Left renal cortex interstitium (tissue), 4 donors: ENCODE results near the gene TULP4. TPM values are rescaled to one million over a fixed set of nuclear protein-coding genes. Genes with fewer than 3 reads are reported as not detected.

ENCODE experiments used
- DNase-seq, 4 donors: peaks; one replicate each; pipeline ENCODE4 v3.0.0-alpha.2; 2013; ENCODE audit warnings: low read depth in 4 of 4, low spot score in 2 of 4, missing footprints in 1 of 4
- polyA plus RNA-seq, 4 donors: library from polyadenylated mRNA; unstranded; fragments of 120-200 nt; gene quantifications; one replicate each; pipeline ENCODE4 v1.2.1, GENCODE V29; 2013; ENCODE audit not compliant: insufficient read length in 4 of 4

Gene TULP4
- polyA plus RNA-seq, 4 donors, result 15.5 to 24.5 (median 20.7) TPM

GRCh38 chr6:158356586-158357546, 44.6 kb downstream of the TULP4 start:
- no peak for DNase-seq

DNA sequence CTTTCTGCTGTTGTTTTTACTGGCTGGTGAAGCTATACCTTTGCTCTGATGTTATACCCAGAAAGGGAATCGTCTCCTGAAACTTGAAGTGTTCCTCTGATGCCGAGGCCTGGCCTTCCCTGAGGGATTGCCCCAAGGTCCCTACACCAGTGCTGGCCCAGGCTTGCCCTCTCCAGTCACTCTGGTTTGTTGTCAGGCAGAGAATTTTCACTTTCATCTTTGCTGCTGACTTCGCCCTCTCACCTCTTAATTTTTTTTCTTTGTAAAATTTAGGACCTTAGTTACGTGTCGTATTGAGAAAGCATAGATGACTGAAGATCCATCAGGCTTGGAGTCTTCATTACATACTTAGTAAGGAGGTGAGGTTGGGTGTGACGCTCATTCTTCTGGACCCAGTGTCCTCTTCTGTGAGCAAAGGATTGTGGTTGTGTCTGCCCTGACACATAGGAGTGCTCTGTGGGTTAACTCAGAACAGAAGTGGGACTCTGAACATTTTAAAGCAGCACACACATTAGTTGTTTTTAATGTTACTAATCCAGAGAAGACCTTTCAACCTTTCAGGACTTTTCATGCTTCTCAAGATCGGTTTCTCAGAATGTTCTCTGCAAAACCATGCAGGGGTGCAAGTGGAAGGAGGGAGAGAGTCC, 45.4 kb downstream of the TULP4 start:
- no peak for DNase-seq

- DNase-seq, result no peak
These were observed 46.3 kb downstream of the TULP4 start for GRCh38 chr6:158358450-158359077.

DNA sequence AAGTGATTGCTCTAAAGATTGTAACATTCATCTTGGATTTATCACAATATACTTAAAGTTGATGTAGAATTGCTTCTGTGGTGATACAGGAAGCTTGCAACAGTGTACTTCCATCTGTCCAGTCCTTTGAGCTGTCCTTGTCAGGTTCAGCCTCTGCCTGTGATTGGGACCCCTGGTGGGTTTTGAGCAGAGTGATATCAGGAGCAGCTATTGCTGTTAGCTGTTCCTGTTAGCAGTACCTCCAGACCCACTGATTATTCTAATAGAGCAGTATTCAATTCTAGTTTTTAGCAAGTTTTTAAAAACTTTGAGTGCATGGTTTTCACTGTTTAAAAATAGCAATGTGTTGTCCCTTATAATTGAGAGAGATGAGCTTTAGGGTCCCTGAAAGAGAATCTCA, 48.8 kb downstream of the TULP4 start:
- DNase-seq, result no peak

- no peak for DNase-seq
These were observed 49.9 kb downstream of the TULP4 start for GRCh38 chr6:158361961-158362669.

GRCh38 chr6:158366363-158366762, 54.1 kb downstream of the TULP4 start:
- DNase-seq, result no peak

- no peak for DNase-seq
These were observed 55.6 kb downstream of the TULP4 start for GRCh38 chr6:158367816-158368215.

- no peak for DNase-seq
These were observed 57.0 kb downstream of the TULP4 start for GRCh38 chr6:158369241-158369640.

- no peak for DNase-seq
These were observed 58.5 kb downstream of the TULP4 start for GRCh38 chr6:158370805-158371204.

DNA sequence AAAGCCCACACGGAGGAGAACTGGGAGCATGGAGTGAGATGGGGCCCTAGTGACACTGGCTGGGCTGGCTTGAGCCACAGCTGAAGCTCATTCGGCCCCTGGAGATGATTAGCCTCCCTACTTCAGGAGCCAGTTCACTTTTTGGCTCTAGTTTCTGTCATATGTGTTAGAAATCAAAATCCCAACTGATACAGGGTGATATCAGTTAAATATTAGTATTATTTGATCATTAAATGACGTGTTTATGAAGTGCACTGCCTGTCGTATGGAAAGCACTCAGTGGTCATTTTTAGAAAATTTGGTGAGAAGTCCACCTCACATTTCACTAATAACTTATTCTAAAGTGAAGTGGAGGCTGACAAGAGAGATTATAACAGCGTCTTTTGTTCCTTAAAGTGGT, 59.0 kb downstream of the TULP4 start:
- no peak for DNase-seq

GRCh38 chr6:158372574-158372973, 60.3 kb downstream of the TULP4 start:
- no peak for DNase-seq

GRCh38 chr6:158373214-158373613, 60.9 kb downstream of the TULP4 start:
- DNase-seq, result no peak

DNA sequence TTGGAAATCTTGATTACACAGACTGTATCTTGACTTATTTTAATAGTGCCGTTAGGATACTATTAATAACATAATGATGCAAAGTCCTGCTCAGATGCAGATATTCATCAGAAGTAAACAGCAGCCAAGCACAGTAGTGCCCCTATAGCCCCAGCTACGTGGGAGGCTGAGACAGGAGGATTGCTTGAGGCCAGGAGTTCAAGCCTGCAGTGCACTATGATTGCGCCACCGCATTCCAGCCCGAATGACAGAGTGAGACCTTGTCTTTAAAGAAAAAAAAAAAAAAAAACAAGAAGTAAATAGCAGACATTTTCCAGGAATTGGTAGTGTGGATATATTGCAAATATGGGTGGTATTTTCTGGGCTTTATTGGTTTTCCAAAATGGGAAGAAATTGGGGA, 61.8 kb downstream of the TULP4 start:
- no peak for DNase-seq

- no peak for DNase-seq
These were observed 64.4 kb downstream of the TULP4 start for GRCh38 chr6:158376631-158377081.

DNA sequence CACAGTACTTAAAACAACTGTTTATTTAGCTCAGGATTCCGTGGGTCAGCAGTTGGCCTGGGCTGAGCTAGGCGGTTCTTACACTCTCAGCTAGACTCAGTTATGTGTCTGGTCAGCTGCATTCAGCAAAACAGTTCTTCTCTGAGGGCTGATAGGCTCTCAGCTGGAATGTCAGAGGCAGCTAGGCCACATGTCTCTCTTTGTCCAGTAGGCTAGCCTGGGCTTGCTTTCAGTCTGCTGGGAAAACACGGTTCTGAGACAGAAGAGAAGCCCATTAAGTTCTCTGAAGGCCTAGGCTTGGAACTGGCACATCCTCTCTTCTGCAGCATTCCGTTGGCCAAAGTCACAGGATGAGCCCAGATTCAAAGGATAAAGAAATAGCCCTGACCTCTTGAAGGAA, 65.6 kb downstream of the TULP4 start:
- DNase-seq, result no peak

- DNase-seq, result no peak
These were observed 67.1 kb downstream of the TULP4 start for GRCh38 chr6:158379336-158379735.

GRCh38 chr6:158381214-158381613, 68.9 kb downstream of the TULP4 start:
- no peak for DNase-seq

DNA sequence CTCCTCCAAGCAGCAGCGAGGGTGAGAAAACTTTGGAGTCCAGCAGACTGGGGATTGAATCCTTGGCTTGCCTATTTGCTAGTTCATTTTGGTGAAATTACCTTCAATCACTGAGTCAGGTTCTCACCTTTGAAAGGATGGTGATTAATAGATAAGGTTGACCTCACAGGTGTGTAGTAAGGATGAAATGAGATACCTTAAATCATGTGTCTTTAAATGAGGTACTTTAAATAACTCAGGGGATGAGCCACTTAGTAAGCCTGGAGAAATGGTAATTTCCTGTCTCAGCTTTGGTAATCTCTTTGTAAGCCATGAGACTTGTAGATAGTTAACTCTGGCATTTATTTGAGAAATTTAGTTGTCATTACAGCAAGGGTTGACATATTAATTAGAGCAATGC, 70.2 kb downstream of the TULP4 start:
- DNase-seq, result no peak

DNA sequence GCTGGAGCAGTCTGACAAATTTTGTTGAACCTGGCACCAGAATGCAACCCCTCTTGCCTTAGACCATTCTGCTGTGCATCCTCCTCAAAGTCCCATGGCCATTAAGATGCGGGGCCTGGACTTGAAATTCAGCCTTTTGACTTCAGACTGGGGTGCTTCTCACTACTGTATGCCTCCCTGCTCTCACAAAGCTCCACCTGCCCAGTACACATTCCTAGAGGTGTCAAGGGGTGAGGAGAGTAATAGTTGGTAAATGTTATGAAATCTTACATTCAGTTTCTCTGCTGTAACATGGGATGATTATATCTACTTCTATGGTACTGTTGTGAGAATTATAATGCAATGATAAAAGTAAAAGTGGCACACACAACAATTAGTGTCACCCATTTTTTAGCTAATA, 70.8 kb downstream of the TULP4 start:
- no peak for DNase-seq

DNA sequence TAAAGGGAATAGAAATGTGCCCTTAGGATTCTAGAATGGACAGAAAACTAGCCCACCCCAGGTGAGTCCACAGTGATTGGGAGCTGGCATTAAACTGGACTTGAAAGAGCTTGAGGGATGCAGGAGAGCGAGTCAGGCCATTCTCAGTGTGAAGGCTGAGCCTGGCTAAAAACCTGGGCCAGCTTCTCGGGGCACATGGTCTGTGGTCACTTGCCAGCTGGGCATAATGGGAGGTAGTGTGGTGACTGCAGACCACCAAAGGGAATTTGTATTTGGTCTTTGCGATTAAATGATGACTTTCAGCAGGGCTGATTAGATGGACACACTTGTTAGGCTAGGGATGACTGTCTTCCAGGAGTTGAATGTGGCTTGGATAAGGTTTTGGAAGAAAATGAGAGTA, 71.3 kb downstream of the TULP4 start:
- no peak for DNase-seq

GRCh38 chr6:158384671-158385110, 72.4 kb downstream of the TULP4 start:
- DNase-seq, result no peak
